ENCODE data around the gene CLDN19. TPM values are rescaled to one million over a fixed set of nuclear protein-coding genes. Genes with fewer than 3 reads are reported as not detected.

Gene CLDN19
- total RNA-seq, 1 experiment from 2014 or later: 12.5 TPM

GRCh38 chr1:42758641-42759040, 18.6 kb upstream of the CLDN19 start:
- H3K4me1 ChIP-seq (ENCODE audit: insufficient read depth, low read length): no peaks in the 10 kb centered on the region
- no peak overlapping the region for H3K23ac ChIP-seq (ENCODE audit: insufficient read length, low read depth, low read length)
- WGBS (ENCODE audit: extremely low coverage, insufficient read length, low lambda C conversion rate): no CpG with 5 or more reads among the region's 3 CpGs
- H3K79me1 ChIP-seq (ENCODE audit: insufficient read depth, low read depth, low read length, poor library complexity, severe bottlenecking): no peaks in the 10 kb centered on the region
- no peaks in the 10 kb centered on the region for H3K27me3 ChIP-seq (ENCODE audit: insufficient read depth, low read length)
- no peak overlapping the region for H3K4me2 ChIP-seq (ENCODE audit: insufficient read depth, insufficient read length, low read length)
- no peak overlapping the region for H3K4me3 Mint-ChIP-seq
- no peak overlapping the region for H3K14ac ChIP-seq (ENCODE audit: insufficient read depth, low read length)
- H2AFZ ChIP-seq (ENCODE audit: low read length): no peak overlapping the region
- H3K9ac ChIP-seq (ENCODE audit: extremely low read depth, insufficient read length, low read length): no peak overlapping the region
- H2BK12ac ChIP-seq (ENCODE audit: insufficient read length, low read depth, low read length): no peak overlapping the region
- H2BK15ac ChIP-seq (ENCODE audit: low read depth, low read length): no peak overlapping the region
- no peaks in the 10 kb centered on the region for H3K23me2 ChIP-seq (ENCODE audit: insufficient read length, low read depth, low read length, poor library complexity, severe bottlenecking)
- no peaks in the 10 kb centered on the region for H3K9me3 Mint-ChIP-seq
- H2BK120ac ChIP-seq (ENCODE audit: low read depth, low read length, poor library complexity, severe bottlenecking): no peak overlapping the region
- no peak for DNase-seq
- H2BK5ac ChIP-seq (ENCODE audit: insufficient read length, low read length): no peak overlapping the region
- peaks cover 34 to 69% (median 67%) of the 10 kb centered on the region in 3 experiments for H3K36me3 Mint-ChIP-seq (ENCODE audit: insufficient read depth in 1 of 3, low read depth in 3 of 3)
- H3K27ac Mint-ChIP-seq: no peak overlapping the region; a peak in 1 of 7 replicates
- H3K79me2 ChIP-seq (ENCODE audit: insufficient read depth, low read length): no peaks in the 10 kb centered on the region
- TF ChIP-seq CTCF (conservative IDR thresholded peaks at IDR 0.05): no peak
- no peak overlapping the region for H3K27ac ChIP-seq (ENCODE audit: insufficient read length, low read depth, low read length)
- no peak overlapping the region for H3K56ac ChIP-seq (ENCODE audit: insufficient read length, low read depth, low read length)
- no peak overlapping the region for H4K5ac ChIP-seq (ENCODE audit: insufficient read length, low read depth, low read length)
- no peak overlapping the region for H3K4ac ChIP-seq (ENCODE audit: low read depth, low read length)
- peaks cover 0 to 3% of the 10 kb centered on the region in 2 experiments; a peak in 3 of 4 replicates for H3K4me1 Mint-ChIP-seq
- H3K27me3 Mint-ChIP-seq (ENCODE audit: low read depth): no peaks in the 10 kb centered on the region
- H2AK5ac ChIP-seq (ENCODE audit: insufficient read length, low read length): no peak overlapping the region
- no peak overlapping the region for H2BK20ac ChIP-seq (ENCODE audit: low read depth, low read length, poor library complexity, severe bottlenecking)
- H3K18ac ChIP-seq (ENCODE audit: insufficient read length, low read depth, low read length): no peak overlapping the region
- H4K20me1 ChIP-seq (ENCODE audit: control insufficient read depth, insufficient read depth, insufficient read length): no peaks in the 10 kb centered on the region
- H4K8ac ChIP-seq (replicated peaks; ENCODE audit: insufficient read length, low read depth, low read length): no peak overlapping the region
- no peak overlapping the region for H3T11ph ChIP-seq (ENCODE audit: low read length)
- no peaks in the 10 kb centered on the region for H3K9me3 ChIP-seq (ENCODE audit: control insufficient read depth, low read depth, low read length)
- no peak overlapping the region for H4K91ac ChIP-seq (ENCODE audit: insufficient read length, low read depth, low read length)

Measured in H9 (cell line).